ENCODE measurements around the gene UXS1. TPM values are rescaled to one million over a fixed set of nuclear protein-coding genes. Genes with fewer than 3 reads are reported as not detected.

Gene UXS1
- total RNA-seq, 4 donors from 2014 or later = 31.0 to 42.4 (median 36.8) TPM

GRCh38 chr2:106161938-106162820 lies 31.9 kb downstream of the UXS1 start:
- no peaks in the 10 kb centered on the region for H3K27me3 ChIP-seq
- H3K27ac ChIP-seq (replicated peaks in 1 of 4) = no peak overlapping the region
- H3K9me3 ChIP-seq = no peaks in the 10 kb centered on the region
- H3K36me3 ChIP-seq = peaks cover 0 to 34% (median 16%) of the 10 kb centered on the region in 4 donors
- intact Hi-C loops (cut with DNase I) = no loop called here
- 86% methylated on average over 11 of the region's 11 CpGs for whole genome bisulfite sequencing
- H3K4me3 ChIP-seq = no peak overlapping the region
- H3K4me1 ChIP-seq = peaks cover 0 to 10% (median 3%) of the 10 kb centered on the region in 4 donors
- DNase-seq (ENCODE audit: extremely low spot score) = no peak
- no peak for TF ChIP-seq POLR2A (IDR thresholded peaks at IDR 0.05; ENCODE audit: low read depth)
- TF ChIP-seq POLR2AphosphoS5 (IDR thresholded peaks at IDR 0.05) = no peak
- no peak for TF ChIP-seq EP300 (IDR thresholded peaks at IDR 0.05)
- no peak for TF ChIP-seq CTCF (IDR thresholded peaks at IDR 0.05)

- Histone ChIP-seq H3K9me3 (no peaks in the 10 kb centered on the region), H3K36me3 (peaks cover 0 to 37% (median 18%) of the 10 kb centered on the region in 4 donors), H3K27ac (replicated peaks in 1 of 4) (peak overlapping the region; percentile 17 to 52 (median 21)), H3K27me3 (no peaks in the 10 kb centered on the region), H3K4me1 (peaks cover 0 to 10% (median 3%) of the 10 kb centered on the region in 4 donors), H3K4me3 (no peak overlapping the region)
- TF ChIP-seq CTCF (IDR thresholded peaks at IDR 0.05) = no peak
- no peak for TF ChIP-seq EP300 (IDR thresholded peaks at IDR 0.05)
- no peak for TF ChIP-seq POLR2AphosphoS5 (IDR thresholded peaks at IDR 0.05)
- no peak for TF ChIP-seq POLR2A (IDR thresholded peaks at IDR 0.05; ENCODE audit: low read depth)
- WGBS = 65% methylated on average over 4 of the region's 4 CpGs
- no peak for DNase-seq (ENCODE audit: extremely low spot score)
- intact Hi-C loops (cut with DNase I) = no loop called here
Observed at GRCh38 chr2:106161341-106161740, 32.8 kb downstream of the UXS1 start.

- TF ChIP-seq CTCF (IDR thresholded peaks at IDR 0.05) (no peak), POLR2AphosphoS5 (IDR thresholded peaks at IDR 0.05) (no peak), POLR2A (IDR thresholded peaks at IDR 0.05; ENCODE audit: low read depth) (no peak), EP300 (IDR thresholded peaks at IDR 0.05) (no peak)
- intact Hi-C loops (cut with DNase I) = no loop called here
Observed at GRCh38 chr2:106160786-106161261, 33.3 kb downstream of the UXS1 start.

GRCh38 chr2:106159866-106160785 lies 34.0 kb downstream of the UXS1 start:
- DNase-seq (ENCODE audit: extremely low spot score) = no peak
- H3K4me3 ChIP-seq = peak overlapping the region in 2 of 4 donors; percentile 11 to 15
- 70% methylated on average over 31 of the region's 31 CpGs for WGBS
- TF ChIP-seq POLR2AphosphoS5 (IDR thresholded peaks at IDR 0.05) (no peak), POLR2A (IDR thresholded peaks at IDR 0.05; ENCODE audit: low read depth) (no peak), EP300 (IDR thresholded peaks at IDR 0.05) (no peak), CTCF (IDR thresholded peaks at IDR 0.05) (no peak)
- H3K4me1 ChIP-seq = peaks cover 0 to 10% (median 3%) of the 10 kb centered on the region in 4 donors
- intact Hi-C loops (cut with DNase I) = no loop called here
- no peak overlapping the region for H3K27ac ChIP-seq (replicated peaks in 1 of 4)
- H3K27me3 ChIP-seq = no peaks in the 10 kb centered on the region
- H3K9me3 ChIP-seq = no peaks in the 10 kb centered on the region
- peaks cover 0 to 37% (median 18%) of the 10 kb centered on the region in 4 donors for H3K36me3 ChIP-seq

More at GRCh38 chr2:106160786-106161261, 33.3 kb downstream of the UXS1 start:
- peak overlapping the region in 1 of 4 donors; percentile 11 for H3K4me3 ChIP-seq
- H3K36me3 ChIP-seq = peaks cover 0 to 37% (median 18%) of the 10 kb centered on the region in 4 donors
- no peaks in the 10 kb centered on the region for H3K9me3 ChIP-seq
- H3K27me3 ChIP-seq = no peaks in the 10 kb centered on the region
- 65% methylated on average over 6 of the region's 6 CpGs for WGBS
- peaks cover 0 to 10% (median 3%) of the 10 kb centered on the region in 4 donors for H3K4me1 ChIP-seq
- no peak for DNase-seq (ENCODE audit: extremely low spot score)
- peak overlapping the region; percentile 17 to 52 (median 21) for H3K27ac ChIP-seq (replicated peaks in 1 of 4)
